SKM-1 treated with dmso at 0.1 percent for 144 hours (cell line): ENCODE data around the gene DPH2.

Source experiments
- DNase-seq: peaks from one replicate; lab custom pipeline; 2025; ENCODE audit not compliant: unreplicated experiment; lab: John Stamatoyannopoulos, UW

DPH2 gene

DNA sequence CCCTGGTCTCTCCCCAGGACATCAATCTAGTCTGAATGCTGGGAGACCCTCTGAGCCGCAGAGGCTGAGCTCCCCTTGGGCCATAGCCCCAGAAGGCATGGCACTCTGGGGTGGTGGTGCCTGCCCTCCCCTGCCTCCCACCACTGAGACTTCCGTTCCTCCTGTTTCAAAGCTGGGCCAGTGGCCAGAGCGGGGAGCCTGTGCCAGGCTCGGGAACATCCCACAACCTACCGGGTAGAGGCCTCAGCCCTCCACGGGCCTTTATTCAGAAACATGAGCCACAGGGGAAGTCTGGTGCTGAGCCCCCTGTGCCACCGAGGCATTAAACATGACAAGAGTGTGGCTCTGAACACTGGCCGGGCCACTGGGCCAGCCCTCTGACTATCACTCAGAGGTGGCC lies 29.6 kb downstream of the DPH2 start:
- no peak for DNase-seq

DNA sequence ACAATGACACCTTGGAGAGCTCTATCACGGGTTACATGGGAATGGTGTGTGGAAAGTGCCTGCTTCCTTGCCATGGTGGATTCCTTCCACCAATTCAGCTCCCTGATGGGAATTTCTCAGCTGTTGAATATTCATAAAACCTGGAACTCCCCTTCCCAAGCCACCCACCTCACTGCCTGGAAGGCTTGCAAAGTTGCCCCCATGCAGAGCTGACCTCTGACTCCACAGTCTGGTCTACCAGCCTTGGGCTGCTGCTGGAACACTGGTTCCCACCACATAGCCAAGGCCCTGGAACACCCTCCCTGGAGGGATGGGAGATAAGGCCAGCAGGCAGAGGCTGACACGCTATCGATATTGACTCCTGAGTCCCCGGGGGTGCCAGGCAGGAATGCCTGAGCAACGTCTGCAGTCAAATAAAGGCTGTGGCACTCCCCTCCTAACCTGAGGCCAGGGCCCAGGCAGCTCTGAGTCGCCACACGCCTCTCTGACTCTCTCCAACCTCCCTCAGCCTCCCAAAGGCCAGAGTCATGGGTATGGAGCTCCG lies 30.4 kb downstream of the DPH2 start:
- DNase-seq: no peak

DNA sequence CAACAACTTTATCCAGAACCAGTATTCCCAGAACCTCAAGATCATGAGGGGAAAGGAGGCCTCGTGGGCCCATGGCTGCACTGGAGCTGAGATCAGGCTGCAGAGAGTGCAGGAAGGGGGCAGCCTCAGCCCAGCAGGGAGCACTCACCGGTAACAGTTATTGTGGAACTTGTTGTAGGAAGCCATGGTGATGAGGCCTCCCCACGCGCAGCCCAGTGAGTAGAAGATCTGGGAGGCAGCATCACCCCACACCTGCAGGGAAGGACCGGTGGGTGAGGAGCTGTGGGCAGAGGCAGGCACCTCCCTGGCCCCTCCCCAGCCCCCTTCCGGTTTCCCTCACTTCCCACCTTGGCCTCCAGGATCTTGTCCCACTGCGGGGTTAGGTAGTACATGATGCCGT lies 32.4 kb downstream of the DPH2 start:
- no peak for DNase-seq

DNA sequence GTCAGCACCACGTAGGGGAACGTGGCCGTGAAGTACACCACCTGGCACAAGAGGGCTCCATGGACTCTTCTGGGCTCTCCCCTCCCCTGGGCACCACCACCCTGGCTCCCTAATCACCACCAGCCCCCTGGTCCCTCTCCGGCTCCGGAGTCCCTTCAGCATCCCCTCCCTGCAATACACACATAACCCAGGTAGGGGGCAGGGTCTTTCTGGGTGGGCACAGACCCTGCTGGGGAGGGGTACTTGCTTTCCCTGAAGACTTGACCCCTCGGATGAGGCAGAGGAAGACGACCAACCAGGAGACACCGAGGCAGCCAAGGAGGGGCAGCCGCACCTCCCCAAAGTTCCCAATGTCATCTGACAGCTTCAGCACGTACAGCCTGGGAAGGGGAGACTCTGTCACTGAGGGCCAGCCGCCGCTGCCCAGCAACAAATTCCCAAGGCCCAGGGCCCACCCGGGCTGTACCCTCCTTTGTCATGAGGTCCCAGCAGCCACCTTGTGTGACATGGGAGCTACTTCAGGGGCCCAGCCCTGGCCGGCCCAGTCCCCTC lies 32.9 kb downstream of the DPH2 start:
- no peak for DNase-seq

DNA sequence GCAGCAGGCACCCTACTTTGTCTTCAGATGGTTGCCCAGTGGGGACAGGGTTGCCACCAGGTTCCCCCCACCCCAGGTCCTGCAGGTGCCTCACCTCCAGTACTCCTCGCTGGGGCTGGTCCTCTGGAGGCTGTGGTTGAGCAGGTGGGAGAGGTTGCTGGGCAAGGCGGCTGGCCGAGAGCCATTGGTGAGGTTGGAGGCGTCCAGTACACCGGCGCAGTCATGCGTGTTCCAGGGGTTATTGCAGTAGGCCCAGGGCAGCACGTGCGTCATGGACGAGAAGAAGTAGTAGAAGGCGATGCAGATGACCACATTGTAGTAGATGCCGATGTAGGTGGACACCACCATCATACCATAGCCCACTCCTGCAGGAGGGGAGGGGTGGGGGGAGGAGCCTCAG lies 38.4 kb downstream of the DPH2 start:
- DNase-seq: no peak

DNA sequence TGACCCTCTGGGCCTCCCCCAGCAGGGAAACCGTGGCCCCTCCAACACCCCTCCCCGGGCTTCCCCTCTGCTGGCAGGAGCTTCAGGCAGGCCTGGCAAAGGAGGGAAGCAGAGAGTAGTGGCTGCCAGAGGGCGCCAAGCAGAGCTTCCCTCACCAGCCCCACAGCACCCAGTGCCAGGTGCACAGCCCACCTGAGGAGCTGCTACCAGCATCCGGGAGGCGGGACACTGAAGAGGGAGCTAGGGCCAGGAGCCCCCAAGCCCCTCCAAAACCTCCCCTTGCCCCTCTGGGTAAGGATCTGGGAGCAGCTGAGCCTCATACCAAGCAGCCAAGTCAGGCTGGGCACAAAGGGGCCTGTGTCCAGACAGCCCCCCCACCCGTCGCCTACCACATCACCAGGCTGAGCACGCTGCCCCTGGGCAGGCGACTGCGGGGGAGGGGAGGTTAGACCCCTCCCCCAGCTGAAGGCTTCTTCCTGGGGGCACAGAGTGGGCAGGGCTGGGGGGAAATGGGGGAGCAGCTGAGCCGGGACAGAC lies 41.2 kb downstream of the DPH2 start:
- no peak for DNase-seq

DNA sequence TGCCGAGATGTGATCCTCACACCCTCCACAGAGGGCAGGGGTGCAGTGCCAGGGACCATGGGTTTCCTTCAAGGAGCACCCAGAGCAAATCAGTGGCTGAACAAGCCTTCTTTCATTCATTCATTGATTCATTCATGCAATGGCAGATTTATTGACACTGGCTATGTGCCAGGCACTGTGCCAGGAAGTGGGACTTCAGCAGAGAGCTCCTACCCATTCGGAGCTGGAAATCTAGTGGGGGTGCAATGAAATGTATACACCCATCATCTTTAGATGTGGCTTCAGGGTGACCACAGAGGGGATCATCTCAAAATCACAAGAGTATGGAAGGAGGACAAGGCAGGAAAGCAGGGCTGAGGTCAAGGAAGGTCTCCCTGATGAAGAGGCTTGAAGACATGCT lies 42.6 kb downstream of the DPH2 start:
- DNase-seq: no peak

DNA sequence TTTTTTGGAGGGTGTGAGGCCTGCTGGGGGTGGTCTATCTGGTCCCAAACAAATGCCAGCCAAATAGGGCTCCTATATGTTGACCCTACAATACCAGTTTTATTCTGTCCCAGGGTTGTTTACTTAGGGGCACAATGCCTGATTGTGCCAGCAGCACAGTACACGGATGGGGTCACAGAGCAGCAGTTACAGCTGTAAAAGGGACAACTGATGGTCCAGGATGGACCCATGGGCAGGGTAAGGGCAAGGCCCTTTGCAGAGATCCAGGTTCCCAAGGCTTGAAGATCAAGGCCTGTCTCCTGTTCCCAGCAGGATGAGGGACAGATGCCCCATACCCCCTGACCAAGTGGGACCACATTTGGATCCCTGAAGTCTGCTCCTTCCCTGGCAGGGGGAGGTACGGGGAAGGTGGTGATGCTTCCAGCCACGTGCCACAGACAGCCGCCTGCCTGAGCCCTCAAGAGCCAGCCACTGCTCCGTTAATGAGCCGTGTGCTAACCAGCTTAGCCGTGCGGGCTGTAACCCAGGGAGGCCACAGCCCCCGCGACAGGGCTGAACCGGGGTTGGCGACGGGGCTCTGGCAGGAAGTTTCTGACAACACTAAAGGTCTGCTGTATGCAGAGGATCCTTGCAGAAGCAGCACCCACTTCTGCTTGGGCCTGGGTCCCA lies 43.3 kb downstream of the DPH2 start:
- DNase-seq: peak; percentile 22

DNA sequence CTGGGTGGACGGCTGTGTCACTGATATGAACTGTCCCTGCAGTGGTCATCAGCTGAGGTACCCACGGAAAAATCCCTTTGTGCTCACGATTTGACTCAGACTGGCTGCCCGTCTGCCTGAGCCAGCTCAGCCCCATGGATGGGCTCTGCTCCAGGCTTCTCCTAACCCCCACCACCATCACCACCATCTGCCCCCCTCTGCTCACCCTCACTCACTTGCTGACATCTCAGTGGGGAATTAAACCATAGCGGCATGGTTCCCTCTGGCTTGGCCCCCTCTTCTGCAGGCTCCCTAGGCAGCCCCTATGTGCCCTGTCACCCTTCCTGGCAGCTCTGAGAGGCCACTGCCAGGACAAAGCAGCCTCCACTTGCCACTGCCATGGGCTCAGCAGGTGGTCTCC lies 44.1 kb downstream of the DPH2 start:
- no peak for DNase-seq

DNA sequence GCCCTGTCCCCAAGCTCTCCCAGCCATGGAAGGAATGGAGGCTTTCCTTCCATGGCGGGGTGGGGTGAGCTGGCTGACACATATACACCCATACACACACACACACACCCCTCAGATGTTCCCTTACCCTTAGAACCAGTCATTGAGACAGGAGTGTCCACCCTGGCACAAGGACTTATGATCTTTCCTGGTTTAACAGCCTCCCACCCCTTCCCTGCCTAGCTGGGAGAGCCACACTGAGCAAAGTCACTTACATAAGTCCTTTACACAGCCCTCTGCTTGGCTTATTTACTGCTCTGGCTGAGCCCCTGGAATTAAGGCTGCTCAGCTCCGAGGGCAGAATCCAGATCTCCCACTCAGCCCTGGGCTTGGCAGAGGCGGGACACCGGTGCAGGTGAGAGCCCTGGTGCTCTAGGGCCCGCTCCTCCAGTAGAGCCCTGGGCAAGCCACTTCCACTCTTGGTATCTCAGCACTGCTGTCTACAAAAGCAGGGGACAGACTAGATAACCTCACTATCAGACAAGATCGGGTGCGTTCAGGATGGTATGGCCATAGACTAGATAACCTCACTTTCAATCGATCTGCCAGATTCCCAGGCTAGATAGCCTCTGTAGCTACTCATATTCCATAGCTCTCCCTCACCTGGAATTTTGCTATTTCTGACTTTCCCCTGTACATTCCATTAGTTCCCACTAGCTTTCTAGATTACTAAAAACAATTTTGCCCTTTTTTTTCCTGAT lies 44.7 kb downstream of the DPH2 start:
- no peak for DNase-seq

DNA sequence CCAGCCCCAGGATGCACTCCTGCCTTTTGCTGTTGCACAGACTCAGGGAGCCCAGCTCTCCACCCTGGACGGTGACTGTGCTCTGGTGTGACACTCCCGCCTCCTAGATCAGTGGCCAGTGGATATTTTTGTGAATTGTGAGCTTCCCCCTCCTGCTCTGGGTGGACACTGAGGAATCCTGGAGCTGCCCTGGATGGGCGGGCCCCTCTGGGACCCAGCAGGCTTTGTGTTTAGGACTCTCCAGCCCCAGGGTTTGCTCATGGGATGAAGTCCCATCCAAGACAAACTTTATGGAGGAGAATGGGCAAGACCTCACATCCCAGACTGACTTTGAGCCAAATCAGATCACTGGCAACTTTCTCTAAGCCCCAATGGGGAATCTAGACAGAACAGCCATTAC lies 45.4 kb downstream of the DPH2 start:
- DNase-seq: no peak

DNA sequence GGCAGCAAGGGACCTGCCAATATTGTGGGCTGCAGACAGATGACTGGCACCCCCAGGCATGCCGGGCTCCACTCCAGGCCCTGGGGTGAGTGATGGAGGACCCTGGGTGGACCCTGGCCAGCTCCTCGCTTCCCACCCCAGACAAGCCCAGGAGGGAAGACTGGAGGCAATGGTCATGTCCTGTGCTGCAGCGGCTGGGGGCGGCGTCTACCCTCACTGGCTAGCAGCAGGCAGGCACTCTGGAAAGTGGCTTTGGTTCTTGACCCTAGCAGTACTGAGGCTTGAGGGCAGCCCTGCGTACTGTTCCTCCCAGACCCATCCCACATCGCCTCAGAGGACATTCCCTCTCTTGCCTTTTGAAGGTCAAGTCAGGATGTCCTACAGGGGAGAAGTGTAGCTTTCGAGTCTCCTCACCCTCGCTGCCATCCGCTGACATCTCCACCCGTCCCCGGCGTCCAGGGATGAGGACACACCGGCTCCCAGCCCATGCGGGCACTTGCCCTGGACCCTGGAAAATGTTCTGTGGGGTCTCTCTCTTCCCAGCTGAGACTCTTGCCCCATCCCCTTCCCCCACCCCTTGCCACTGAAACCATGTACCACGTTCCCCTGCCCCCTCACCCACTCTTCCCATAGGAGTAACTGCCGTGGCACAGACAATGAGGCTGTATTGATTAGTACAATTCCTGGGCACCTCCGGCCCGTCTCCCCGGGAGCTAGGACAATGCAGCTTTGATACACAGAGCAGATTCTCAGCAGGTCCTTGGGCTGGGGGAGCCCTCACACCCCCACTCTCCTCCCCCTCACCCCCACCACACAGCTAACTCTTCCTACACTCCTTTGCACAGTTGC lies 46.5 kb downstream of the DPH2 start:
- no peak for DNase-seq

DNA sequence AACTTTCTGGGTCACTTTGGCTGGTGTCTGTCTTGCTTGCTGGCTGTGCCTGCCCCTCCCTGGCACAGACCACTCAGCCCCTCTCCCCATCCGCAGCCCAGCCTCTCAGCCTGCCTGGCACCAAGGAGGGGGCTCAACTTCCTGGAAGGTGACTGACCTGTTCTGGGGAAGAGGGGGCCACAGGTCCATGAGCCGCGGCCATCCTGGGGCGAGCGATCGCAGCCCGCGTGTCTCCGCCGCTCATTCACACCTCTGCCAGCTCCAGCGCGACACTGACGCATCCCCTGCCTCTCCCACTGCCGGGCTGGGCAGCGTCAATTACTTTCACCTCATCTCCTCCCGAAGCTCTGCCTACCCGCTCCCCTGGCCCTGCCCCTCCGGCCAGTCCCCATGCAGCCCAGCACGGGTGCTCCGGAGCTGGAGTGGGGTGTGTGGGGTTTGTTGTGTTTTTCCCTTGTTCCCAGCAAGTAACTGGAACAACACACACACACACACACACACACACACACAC lies 47.1 kb downstream of the DPH2 start:
- DNase-seq: no peak

DNA sequence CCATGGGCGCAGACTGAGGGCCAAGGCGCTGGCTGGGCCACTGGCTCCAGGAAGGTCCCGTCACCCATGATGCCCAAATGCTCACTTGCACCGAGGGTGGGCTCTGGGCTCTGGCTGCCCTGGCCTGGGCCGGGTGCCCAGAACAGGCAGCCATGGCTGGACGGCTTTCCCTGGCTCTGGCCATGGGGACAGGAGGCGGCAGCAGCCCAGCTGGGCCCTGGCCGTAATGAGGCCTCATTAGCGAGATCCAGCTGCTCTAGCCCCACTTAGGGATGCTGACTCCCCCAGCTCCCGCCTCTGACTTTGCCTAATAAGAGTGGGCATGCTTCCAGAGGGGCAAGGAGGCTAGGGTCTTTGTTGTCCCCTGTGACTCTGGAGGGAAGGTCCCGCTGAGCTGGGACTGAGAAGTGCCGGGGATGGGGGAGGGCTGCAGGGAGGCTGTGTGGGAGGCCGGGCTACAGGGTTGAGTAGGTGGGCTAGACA lies 49.7 kb downstream of the DPH2 start:
- no peak for DNase-seq

DNA sequence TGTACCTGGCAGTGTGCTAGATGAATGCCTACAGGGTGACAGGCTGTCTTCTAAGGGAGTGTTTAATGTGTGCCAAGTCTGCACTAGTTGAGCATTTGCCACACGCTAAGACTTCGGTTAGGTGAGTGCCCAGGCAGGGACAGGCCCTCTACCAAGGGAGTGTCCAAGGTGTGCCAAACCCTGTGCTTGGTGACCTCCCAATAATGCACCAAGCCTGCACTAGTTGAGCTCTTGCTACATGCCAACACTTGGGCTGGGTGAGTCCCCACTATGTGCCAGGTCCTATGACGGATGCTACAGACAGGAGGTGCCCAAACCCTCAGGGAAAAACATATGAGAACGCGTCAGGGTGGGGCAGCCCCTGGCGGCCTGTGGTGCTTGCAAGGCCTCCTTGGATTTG lies 50.7 kb downstream of the DPH2 start:
- DNase-seq: no peak

DNA sequence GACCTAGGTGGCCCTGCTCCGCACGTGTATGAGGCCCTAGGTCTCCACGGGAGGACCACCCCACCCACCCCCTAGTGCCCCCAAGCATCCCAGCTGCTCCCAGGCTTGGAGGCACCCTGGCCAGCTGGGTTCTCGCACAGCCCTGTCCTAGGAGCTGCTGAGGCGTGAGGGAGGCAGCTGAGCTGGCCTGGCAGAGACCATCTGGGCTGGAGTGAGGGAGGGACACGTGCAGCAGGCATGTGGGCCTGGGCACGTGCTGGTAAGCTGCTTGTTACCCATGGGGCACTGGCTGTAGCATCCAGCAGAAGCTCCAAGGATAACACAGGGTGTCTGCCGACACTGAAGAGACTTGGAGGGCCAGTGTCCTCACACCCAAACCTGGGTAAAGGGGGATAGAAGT lies 51.3 kb downstream of the DPH2 start:
- no peak for DNase-seq

DNA sequence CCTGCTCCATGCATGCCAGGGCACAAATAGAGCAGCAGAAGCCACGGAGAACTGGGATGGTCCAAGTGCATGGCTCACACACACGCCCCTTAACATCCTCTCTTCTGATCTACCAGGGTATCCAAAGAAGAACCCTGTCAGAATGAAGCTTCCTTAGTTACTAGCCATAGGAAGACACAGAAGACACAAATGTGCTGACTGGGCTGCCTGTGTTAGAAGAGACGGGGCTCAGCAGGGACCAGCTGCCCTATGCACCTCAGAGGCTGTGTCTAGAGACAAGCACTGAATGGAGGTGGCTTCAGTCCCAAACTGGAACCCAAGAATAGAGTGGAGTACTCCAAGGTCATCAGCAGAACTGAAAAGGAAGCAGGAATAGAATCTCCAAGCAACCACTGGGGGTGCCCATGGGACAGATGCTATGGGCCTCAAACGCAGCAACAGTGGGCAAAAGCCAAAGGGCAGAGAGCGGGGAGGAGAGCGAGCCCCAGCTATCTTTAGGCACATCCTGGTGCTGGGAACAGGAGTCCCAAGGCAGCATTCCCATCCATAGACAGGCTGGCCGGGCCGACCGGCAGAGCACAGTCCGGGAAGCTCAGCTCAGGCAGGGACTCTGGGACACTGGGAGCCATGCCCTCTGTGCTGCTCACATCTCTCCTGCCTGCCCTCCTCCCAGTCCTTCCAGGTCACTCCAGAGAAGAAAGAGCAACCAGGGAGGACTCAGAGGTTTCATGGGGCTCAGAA lies 51.9 kb downstream of the DPH2 start:
- DNase-seq: no peak
